Thoracic aorta (tissue), 2 donors: ENCODE data around the gene PRR23A. TPM values are rescaled to one million over a fixed set of nuclear protein-coding genes. Genes with fewer than 3 reads are reported as not detected.

Experiments
- ATAC-seq: fragments of 150-250 bp; one replicate; pipeline ENCODE4 v1.8.0; 2017; ENCODE audit warnings: low read depth; ENCODE audit not compliant: insufficient number of reproducible peaks, low FRiP score
- DNase-seq: peaks from one replicate; pipeline ENCODE4 v3.0.0-alpha.2; 2020; ENCODE audit warnings: low spot score
- H3K27ac ChIP-seq, 2 donors: fragments of 200-600 bp; sonication (generic); 1 replicate in 1 of 2; 2 replicates in 1 of 2; pipeline ENCODE4 v1.5.1; 2016; ENCODE audit warnings: mild to moderate bottlenecking in 2 of 2, moderate library complexity in 2 of 2
- H3K27me3 ChIP-seq: fragments of 200-600 bp; sonication (generic); replicated peaks from 2 replicates; pipeline ENCODE4 v1.6.0; 2016; ENCODE audit warnings: mild to moderate bottlenecking; ENCODE audit not compliant: insufficient read depth
- H3K36me3 ChIP-seq: fragments of 200-600 bp; sonication (generic); one replicate; pipeline ENCODE4 v1.5.1; 2016
- H3K4me1 ChIP-seq, 2 donors: fragments of 200-600 bp; sonication (generic); 1 replicate in 1 of 2; 2 replicates in 1 of 2; pipeline versions ENCODE4 v1.5.1 to v1.6.0; 2016; ENCODE audit warnings: low read depth in 2 of 2, mild to moderate bottlenecking in 1 of 2; ENCODE audit not compliant: control insufficient read depth in 1 of 2
- H3K4me3 ChIP-seq: fragments of 200-600 bp; sonication (generic); 2 replicates; pipeline ENCODE4 v1.5.1; 2016; ENCODE audit warnings: mild to moderate bottlenecking
- H3K9me3 ChIP-seq: fragments of 200-600 bp; sonication (generic); 2 replicates; pipeline ENCODE4 v1.5.1; 2016
- total RNA-seq, 2 donors: library from RNA; depleted of rRNA; stranded (reverse); fragments of >200 nt; gene quantifications; one replicate each; pipeline versions ENCODE4 v1.1.0 to v1.2.3, GENCODE V29; 2016
- TF ChIP-seq, protein P1 (sequence below): fragments of 200-600 bp; sonication (generic); IDR thresholded peaks from one replicate; pipeline ENCODE4 v1.5.1; 2019; ENCODE audit warnings: antibody characterized with exemption

Gene PRR23A
- total RNA-seq, 2 donors from 2014 or later, result not detected

DNA sequence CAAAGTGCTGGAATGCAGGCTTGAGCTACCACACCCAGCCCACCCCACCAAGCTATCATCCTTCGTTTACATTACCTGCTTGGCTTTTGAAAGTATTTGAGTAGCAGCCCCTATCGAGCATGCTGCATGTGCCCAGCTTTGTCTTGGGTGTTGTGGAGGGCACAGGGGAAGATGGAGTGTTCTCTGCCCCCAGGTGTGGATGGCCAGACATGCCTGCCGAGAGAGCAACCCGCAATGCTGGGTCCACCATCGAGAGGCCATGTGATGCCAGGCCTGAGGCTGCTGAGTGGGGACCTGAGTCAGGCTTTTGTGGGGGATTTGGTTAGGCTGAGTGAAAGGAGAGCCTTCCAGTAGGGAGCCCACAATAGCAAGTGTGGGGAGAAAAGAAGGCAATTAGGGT, 33.1 kb downstream of the PRR23A start:
- ATAC-seq (no peak), DNase-seq (no peak)
- Histone ChIP-seq H3K27me3 (no peaks in the 10 kb centered on the region), H3K9me3 (no peaks in the 10 kb centered on the region), H3K36me3 (no peaks in the 10 kb centered on the region), H3K4me3 (no peak overlapping the region), H3K4me1 (no peaks in the 10 kb centered on the region), H3K27ac (no peak overlapping the region)
- TF ChIP-seq, protein P1, sequence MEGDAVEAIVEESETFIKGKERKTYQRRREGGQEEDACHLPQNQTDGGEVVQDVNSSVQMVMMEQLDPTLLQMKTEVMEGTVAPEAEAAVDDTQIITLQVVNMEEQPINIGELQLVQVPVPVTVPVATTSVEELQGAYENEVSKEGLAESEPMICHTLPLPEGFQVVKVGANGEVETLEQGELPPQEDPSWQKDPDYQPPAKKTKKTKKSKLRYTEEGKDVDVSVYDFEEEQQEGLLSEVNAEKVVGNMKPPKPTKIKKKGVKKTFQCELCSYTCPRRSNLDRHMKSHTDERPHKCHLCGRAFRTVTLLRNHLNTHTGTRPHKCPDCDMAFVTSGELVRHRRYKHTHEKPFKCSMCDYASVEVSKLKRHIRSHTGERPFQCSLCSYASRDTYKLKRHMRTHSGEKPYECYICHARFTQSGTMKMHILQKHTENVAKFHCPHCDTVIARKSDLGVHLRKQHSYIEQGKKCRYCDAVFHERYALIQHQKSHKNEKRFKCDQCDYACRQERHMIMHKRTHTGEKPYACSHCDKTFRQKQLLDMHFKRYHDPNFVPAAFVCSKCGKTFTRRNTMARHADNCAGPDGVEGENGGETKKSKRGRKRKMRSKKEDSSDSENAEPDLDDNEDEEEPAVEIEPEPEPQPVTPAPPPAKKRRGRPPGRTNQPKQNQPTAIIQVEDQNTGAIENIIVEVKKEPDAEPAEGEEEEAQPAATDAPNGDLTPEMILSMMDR, result no peak

GRCh38 chr3:138971766-138972320, 34.2 kb downstream of the PRR23A start:
- no peak for ATAC-seq

DNA sequence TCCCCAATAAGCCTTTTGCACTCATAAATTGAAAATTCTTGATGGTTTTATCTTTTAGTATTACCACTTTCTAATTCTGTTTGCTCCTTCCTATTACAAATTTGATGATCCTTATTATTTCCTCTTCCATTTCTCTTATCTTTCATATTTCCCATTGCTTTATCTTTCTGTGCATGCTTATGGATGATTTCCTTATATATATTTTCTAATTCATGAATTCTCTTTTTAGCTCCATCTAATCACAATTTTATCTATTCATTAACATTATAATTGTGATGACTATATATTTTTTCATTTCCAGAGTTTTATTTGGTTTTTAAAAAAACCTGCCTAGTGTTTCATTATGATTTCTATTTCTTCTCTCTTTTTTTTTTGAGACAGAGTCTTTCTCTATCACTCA, 41.1 kb downstream of the PRR23A start:
- ATAC-seq (no peak), DNase-seq (no peak)
- Histone ChIP-seq H3K4me1 (peaks cover 0 to 6% of the 10 kb centered on the region in 2 donors), H3K9me3 (peaks cover 7% of the 10 kb centered on the region), H3K27me3 (no peaks in the 10 kb centered on the region), H3K36me3 (no peaks in the 10 kb centered on the region), H3K27ac (no peak overlapping the region), H3K4me3 (no peak overlapping the region)
- TF ChIP-seq, protein P1, result no peak

More at GRCh38 chr3:138971766-138972320, 34.2 kb downstream of the PRR23A start:
- Histone ChIP-seq H3K4me3 (no peak overlapping the region), H3K27ac (no peak overlapping the region), H3K27me3 (no peaks in the 10 kb centered on the region), H3K36me3 (no peaks in the 10 kb centered on the region), H3K4me1 (no peaks in the 10 kb centered on the region), H3K9me3 (no peaks in the 10 kb centered on the region)
- DNase-seq, result no peak
- TF ChIP-seq, protein P1, result no peak

GRCh38 chr3:138964264-138964663, 41.8 kb downstream of the PRR23A start:
- H3K27ac ChIP-seq, result no peak overlapping the region
- ATAC-seq, result no peak
- H3K27me3 ChIP-seq, result no peaks in the 10 kb centered on the region
- peaks cover 0 to 6% of the 10 kb centered on the region in 2 donors for H3K4me1 ChIP-seq
- H3K9me3 ChIP-seq, result peaks cover 7% of the 10 kb centered on the region
- no peak overlapping the region for H3K4me3 ChIP-seq
- no peaks in the 10 kb centered on the region for H3K36me3 ChIP-seq
- no peak for DNase-seq
- TF ChIP-seq, protein P1, result no peak

GRCh38 chr3:138962854-138963560, 43.1 kb downstream of the PRR23A start:
- Histone ChIP-seq H3K4me3 (no peak overlapping the region), H3K27me3 (no peaks in the 10 kb centered on the region), H3K4me1 (peaks cover 0 to 6% of the 10 kb centered on the region in 2 donors), H3K36me3 (no peaks in the 10 kb centered on the region), H3K27ac (no peak overlapping the region), H3K9me3 (peaks cover 7% of the 10 kb centered on the region)
- DNase-seq, result no peak
- no peak for ATAC-seq
- TF ChIP-seq, protein P1, result no peak
